AG09319 (cell line): ENCODE measurements around the gene B4GALT1.

Experiments used
- DNase-seq: peaks from one replicate; pipeline ENCODE4 v3.0.0-alpha.2; 2010; ENCODE audit warnings: low read depth; ENCODE audit errors: extremely low read depth
- CTCF ChIP-seq: IDR thresholded peaks from 2 replicates; pipeline ENCODE4 v1.5.1; 2011; ENCODE audit warnings: low read depth, mild to moderate bottlenecking, inconsistent platforms, low read length, moderate library complexity

B4GALT1 gene

GRCh38 chr9:33082128-33082527, 85.0 kb downstream of the B4GALT1 start:
- no peak for DNase-seq
- no peak for TF ChIP-seq CTCF

GRCh38 chr9:33081128-33081851, 85.8 kb downstream of the B4GALT1 start:
- TF ChIP-seq CTCF = peak; percentile 71
- DNase-seq = peak; percentile 79

GRCh38 chr9:33080534-33080933, 86.6 kb downstream of the B4GALT1 start:
- TF ChIP-seq CTCF = no peak
- no peak for DNase-seq

DNA sequence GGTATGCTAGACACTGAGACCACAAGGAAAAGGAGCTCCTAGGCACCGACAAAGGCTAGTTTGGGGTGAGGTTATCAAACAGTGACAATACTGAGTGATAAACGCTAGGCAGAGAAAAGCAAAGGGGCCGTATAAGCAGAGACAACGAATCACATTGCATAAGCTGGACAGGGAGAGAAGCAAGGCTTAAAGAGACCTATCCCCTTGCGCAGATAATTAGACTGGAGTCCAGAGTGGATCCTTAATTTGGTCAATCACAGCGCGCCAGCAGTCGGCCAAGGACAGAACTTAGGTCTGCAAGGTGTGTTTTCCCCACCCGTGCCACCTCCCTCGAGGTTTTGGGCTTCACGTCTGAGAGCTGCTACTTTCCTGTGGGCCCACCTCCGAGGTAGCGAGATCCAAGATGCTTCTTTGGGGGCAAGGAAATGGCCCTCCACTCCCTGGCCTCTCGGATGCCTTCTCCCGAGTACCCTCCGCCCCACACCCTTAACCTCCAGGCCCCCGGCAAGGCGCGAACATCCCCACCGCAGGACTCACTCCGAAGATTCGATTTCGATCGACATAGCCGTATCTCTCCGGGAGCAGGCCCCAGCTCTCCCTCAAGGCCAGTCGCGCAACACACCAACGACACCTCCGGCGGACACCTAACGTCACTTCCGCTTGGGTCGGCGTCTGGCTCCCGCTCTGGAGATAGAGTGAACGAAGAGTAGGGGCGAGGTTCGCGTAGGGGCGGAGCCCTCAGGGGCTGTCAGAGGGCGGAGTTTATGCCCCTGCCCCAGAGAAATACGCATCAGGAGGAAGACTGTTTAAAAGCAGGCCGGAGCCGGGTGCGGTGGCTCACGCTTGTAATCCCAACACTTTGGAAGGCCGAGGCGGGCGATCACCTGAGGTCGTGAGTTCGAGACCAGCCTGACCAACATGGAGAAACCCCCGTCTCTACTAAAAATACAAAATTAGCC, 90.8 kb downstream of the B4GALT1 start, which contains the start of gene SMU1:
Gene SMU1, minus strand, starts transcription at position 629 of the 959 bp plus-strand sequence. Its CDS starts 66 bp downstream, at position 563.
- TF ChIP-seq CTCF = no peak
- DNase-seq = peak; percentile 93

- DNase-seq = no peak
- TF ChIP-seq CTCF = no peak
These were observed 98.1 kb downstream of the B4GALT1 start for GRCh38 chr9:33068991-33069390.

DNA sequence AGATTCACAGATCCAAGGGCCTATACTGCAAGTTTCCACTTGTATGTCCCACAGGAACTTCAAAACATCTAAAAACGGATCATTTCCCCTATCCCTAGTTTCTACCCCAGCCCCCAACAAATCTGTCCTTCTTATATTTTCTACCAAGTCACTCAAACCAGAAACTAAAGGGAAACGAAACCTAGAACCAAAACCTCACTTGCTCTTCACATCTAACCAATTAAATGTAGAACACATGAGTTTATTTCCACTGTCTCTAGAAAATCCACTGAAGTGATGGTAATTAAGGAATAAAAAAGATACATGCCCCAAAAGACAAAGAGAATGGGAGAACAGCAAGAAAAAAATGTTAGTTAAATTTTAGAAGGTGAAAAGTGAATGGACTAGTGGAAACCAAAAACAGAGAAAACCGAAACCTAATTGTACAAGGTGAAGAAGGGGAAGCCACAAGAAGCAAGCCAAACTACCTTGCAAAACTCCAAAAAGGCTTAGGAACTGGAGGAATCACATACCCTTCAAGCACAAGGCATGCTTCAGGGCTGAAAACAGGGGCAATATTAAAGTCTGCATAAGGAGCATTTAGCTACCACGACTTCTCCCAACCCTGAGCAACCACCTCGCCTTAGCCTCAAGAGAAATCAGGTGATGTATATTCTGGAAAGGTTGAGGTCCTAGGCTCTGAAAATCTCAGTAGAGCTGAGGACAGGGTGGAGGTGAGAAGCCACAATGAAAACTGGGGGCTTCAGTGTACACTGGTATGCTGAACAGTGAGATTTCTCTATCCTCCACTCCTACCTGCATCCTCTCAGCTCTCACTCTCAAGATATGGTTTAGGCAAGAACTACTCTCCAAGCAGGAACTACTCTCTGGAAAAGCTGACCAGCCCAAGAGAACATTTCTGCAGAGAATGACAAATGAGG, 101.7 kb downstream of the B4GALT1 start:
- TF ChIP-seq CTCF = no peak

More for the DNA sequence above, 101.7 kb downstream of the B4GALT1 start:
- no peak for DNase-seq
